GM20431 (cell line): ENCODE results near the gene CACYBP.
"Not testable (repeated sequence)": the region's sequence is repeated elsewhere in the genome, so short reads cannot be mapped to it uniquely, and the experiment has no call there.

Experiments used
- in situ Hi-C: fragments of 300-500 bp; cut with MseI, MboI; formaldehyde crosslinking; loops from one replicate; pipeline ENCODE4 v1.15.0; 2020; ENCODE audit warnings: low sequenced_read_pairs; ENCODE audit not compliant: unreplicated experiment

Gene CACYBP

GRCh38 chr1:175000697-175001187 is 995 bp downstream of the CACYBP start:
- in situ Hi-C loops: no loop called here

- in situ Hi-C loops: no loop called here
Measured at GRCh38 chr1:175002910-175003517, 3.3 kb downstream of the CACYBP start.

GRCh38 chr1:175003521-175003920 is 3.8 kb downstream of the CACYBP start:
- in situ Hi-C loops: no loop called here

GRCh38 chr1:175005085-175005783 is 5.5 kb downstream of the CACYBP start:
- in situ Hi-C loops: no loop called here

GRCh38 chr1:175009532-175009931 is 9.8 kb downstream of the CACYBP start:
- in situ Hi-C loops: no loop called here

- in situ Hi-C loops: no loop called here
Measured at GRCh38 chr1:175013445-175013844, 13.7 kb downstream of the CACYBP start.

GRCh38 chr1:175015243-175015642 is 15.5 kb downstream of the CACYBP start:
- in situ Hi-C loops: no loop called here

- in situ Hi-C loops: no loop called here
Measured at GRCh38 chr1:175019524-175019923, 19.8 kb downstream of the CACYBP start.

GRCh38 chr1:175023043-175023921 is 23.5 kb downstream of the CACYBP start, which contains the start of gene MRPS14:
Gene MRPS14 (minus strand): TSS chr1:175023425. CDS start chr1:175023408, 17 bp downstream.
- in situ Hi-C loops: no loop called here

GRCh38 chr1:175023922-175024242 is 24.1 kb downstream of the CACYBP start:
- in situ Hi-C loops: not testable (repeated sequence)

GRCh38 chr1:175024773-175025172 is 25.0 kb downstream of the CACYBP start:
- in situ Hi-C loops: loop anchor here (25.0 kb wide), 1 partner anchor 288 kb away; no protein-coding TSS in a partner anchor

- in situ Hi-C loops: loop anchor here (5.0 to 25.0 kb wide), 2 partner anchors 108 to 278 kb away; no protein-coding TSS in a partner anchor
Measured at GRCh38 chr1:175033953-175034352, 34.2 kb downstream of the CACYBP start.

- in situ Hi-C loops: loop anchor here (5.0 to 25.0 kb wide), 2 partner anchors 108 to 278 kb away; no protein-coding TSS in a partner anchor
Measured at GRCh38 chr1:175034775-175035174, 35.0 kb downstream of the CACYBP start.

GRCh38 chr1:175035865-175036264 is 36.1 kb downstream of the CACYBP start:
- in situ Hi-C loops: loop anchor here (25.0 kb wide), 1 partner anchor 276 kb away; no protein-coding TSS in a partner anchor

- in situ Hi-C loops: loop anchor here (25.0 kb wide), 1 partner anchor 276 kb away; no protein-coding TSS in a partner anchor
Measured at GRCh38 chr1:175036476-175036875, 36.7 kb downstream of the CACYBP start.

GRCh38 chr1:175037416-175037815 is 37.7 kb downstream of the CACYBP start:
- in situ Hi-C loops: loop anchor here (25.0 kb wide), 1 partner anchor 275 kb away; no protein-coding TSS in a partner anchor

- in situ Hi-C loops: loop anchor here (25.0 kb wide), 1 partner anchor 272 kb away; no protein-coding TSS in a partner anchor
Measured at GRCh38 chr1:175040324-175040879, 40.7 kb downstream of the CACYBP start.

- in situ Hi-C loops: loop anchor here (25.0 kb wide), 1 partner anchor 270 kb away; no protein-coding TSS in a partner anchor
Measured at GRCh38 chr1:175042650-175043049, 42.9 kb downstream of the CACYBP start.

- in situ Hi-C loops: loop anchor here (25.0 kb wide), 1 partner anchor 268 kb away; no protein-coding TSS in a partner anchor
Measured at GRCh38 chr1:175043824-175044223, 44.1 kb downstream of the CACYBP start.

- in situ Hi-C loops: loop anchor here (25.0 kb wide), 1 partner anchor 268 kb away; no protein-coding TSS in a partner anchor
Measured at GRCh38 chr1:175044591-175044990, 44.8 kb downstream of the CACYBP start.
